HG02642 (cell line): ENCODE results near the gene PTBP3.
"Not testable (repeated sequence)": the region's sequence is repeated elsewhere in the genome, so short reads cannot be mapped to it uniquely, and the experiment has no call there.

Experiments used
- ATAC-seq: cut with Tn5 transposase; IDR thresholded peaks from one replicate; pipeline ENCODE4 v1.9.1; 2021; ENCODE audit warnings: mild to moderate bottlenecking; ENCODE audit not compliant: unreplicated experiment, poor library complexity

PTBP3 gene

GRCh38 chr9:112332977-112333638, at the start of gene PTBP3:
TSS of gene PTBP3 (minus strand) at chr9:112333619. CDS start at chr9:112297865, 35,754 bp downstream.
- peak; percentile 62 for ATAC-seq

DNA sequence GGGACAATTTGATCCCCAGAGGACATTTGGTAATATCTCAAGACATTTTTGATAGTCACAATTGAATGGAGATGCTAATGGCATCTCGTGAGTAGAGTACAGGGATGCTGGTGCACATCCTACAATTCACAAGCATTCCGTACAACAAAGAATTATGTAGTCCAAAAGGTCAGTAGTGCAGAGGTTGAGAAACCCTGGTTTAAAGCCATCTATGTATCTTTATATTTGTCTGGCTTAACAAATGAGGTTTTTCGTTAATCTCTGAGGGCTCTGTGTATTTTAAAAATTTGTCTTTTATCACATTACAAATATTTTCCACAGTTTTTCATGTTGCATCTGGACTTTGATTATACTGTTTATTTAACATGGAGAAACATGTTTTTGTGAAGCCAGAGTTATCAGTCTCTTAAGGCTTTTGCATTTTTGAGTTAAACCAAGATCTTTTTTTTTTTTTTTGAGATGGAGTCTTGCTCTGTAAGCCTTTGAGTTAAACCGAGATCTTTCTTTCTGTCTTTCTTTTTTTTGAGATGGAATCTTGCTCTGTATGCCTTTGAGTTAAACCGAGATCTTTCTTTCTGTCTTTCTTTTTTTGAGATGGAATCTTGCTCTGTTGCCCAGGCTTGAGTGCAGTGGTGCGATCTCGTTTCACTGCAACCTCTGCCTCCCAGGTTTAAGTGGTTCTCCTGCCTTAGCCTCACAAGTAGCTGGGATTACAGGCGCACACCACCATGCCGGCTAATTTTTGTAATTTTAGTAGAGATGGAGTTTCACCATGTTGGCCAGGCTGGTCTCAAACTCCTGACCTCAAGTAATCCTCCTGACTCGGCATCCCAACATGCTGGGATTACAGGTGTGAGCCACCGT, 49.3 kb upstream of the PTBP3 start:
- no peak for ATAC-seq

DNA sequence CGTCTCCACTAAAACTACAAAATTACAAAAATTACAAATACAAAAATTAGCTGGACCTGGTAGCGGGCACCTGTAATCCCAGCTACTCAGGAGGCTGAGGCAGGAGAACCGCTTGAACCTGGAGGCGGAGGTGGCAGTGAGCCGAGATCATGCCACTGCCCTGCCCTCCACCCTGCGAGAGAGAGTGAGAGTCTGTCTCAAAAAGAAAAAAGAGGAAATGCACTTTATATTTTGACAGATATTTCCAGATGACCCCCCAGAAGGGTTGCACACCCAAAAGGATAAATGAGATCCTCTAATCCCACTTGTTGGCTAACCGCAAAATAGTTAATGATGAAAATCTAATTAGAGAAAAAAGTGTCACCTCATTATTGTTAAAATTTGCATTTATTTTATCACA, 48.6 kb upstream of the PTBP3 start:
- no peak for ATAC-seq

DNA sequence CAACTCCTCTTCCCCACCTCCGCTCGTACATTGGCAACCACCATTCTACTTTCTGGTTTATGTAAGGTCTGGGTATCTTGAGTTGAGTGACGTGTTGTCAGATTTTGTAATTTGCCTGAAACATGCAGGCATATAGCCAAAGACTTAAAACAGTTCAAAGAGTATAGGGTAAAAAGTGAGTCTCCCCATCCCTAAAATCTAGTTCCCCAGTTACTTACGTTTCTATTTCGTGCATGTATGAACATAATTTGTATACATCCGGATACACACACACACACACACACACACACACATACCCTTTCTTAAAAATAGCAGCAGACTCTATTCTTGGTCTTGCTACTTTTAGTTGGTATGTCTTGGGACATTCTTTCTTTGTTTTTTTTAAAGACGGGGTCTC, 47.4 kb upstream of the PTBP3 start:
- ATAC-seq, result no peak

DNA sequence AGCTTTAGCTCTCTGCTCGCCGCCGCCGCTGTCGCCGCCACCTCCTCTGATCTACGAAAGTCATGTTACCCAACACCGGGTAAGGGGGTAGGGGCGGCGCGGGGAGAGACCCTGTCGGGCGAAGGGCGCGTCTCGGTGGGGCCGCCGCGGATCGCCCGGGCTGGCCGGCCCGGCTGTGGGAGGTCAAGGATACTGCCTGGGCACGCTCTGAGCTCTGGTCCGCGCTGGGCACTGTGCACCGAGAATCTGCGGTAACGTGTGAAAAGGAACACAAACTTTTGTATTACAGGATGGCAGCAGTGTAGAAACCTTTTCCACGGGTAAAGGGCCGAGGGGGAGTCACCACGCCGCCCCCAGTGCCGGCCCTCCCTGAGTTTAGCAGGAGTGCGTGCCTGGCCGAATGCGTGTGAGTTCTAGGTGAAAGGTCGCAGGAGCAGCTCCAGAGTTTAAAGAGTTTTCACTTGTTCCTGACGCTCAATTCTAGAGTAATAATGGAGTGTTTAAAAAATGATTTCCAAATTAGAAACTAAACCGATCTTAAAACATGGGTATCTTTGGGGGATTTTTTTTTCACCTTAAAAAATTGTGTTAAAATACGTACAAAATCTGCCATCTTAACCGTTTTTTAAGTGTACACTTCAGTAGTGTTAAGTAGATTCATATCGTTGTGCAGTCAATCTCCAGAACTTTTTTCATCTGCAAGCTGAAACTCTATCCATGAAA, 46.8 kb upstream of the PTBP3 start, which contains the start of gene HSDL2:
HSDL2 (plus strand) TSS at position 7 of the 723 bp plus-strand sequence; CDS start at position 63, 56 bp downstream.
- ATAC-seq, result peak; percentile 38

DNA sequence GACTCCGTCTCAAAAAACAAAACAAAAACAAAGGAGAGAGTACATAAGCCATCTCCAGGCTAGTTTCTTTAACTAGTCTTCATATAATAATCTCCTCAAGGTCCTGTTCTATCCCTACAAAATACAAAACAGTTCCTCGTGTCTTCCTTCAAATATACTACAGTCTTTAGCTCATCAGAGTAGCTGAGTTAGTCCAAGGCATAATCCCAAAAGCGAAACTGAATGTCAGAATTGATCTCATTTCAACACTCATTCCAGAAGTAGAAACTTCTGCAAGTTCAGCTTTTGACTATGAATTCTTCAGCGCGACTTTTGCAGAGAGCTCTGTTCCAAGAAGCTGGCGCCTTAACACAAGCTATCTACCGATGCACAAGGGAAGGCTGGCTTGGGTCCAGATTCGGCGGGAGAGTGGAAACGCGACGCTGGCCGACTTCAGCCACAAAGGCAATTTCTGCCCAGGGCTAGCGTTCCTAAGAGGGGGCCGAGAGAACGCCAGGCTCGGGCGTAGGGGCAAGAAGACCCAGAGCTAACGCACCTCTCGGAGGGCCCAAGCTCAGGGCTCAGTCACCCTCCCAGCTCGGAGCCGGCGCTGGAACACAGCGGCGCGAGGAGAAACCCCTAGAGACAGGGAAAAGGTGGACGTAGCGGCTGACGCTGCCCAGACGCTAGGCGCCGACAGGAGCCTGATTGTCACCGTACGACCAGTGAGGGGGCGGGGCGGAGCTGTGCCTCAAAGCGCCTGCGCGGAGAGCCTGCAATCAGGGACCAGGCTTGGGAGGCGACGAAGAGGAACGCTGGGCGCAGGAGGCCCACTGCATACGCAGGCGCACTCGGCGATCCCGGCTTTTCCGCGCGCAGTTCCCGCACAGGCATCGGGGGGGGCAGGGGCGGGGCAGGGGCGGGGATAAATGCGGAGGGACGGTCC, 46.0 kb upstream of the PTBP3 start:
- ATAC-seq, result peak; percentile 89

DNA sequence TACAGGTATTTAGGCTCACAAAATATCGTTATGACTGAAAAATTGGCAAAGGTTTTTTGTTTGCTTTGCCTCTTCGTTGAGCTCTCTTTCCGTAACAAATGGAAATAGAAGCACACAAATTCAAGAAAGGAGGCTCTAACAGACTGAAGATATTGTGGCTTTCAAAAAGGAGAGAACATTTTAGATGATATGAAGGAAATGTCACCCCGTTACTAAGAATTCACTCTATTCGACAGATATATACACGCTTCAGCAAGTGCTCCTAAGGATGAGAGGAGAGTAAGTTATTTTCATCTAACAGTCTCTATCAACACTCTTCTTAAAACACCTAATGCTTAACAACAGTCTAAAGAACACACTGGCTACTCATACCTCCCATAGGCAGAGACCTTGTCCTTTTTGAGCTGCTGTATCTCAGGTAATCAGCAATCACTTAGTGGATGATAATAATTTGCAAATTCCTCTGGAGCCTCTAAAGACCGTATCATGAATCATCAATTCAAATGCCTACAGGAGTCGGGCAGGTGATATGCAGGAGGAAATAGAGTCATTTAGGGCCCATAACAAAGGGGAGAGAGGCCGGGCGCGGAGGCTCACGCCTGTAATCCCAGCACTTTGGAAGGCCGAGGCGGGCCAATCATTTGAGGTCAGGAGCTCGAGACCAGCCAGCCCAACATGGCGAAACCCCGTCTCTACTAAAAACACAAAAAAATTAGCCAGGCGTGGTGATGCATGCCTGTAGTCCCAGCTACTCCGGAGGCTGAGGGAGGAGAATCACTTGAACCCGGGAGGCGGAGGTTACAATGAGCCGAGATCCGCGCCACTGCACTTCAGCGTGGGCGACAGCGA, 45.1 kb upstream of the PTBP3 start:
- peak; percentile 1 for ATAC-seq

GRCh38 chr9:112377684-112378327, 44.4 kb upstream of the PTBP3 start:
- ATAC-seq, result no peak

GRCh38 chr9:112377087-112377486, 43.7 kb upstream of the PTBP3 start:
- ATAC-seq, result no peak

GRCh38 chr9:112375361-112375760, 41.9 kb upstream of the PTBP3 start:
- ATAC-seq, result no peak

GRCh38 chr9:112374232-112374631, 40.8 kb upstream of the PTBP3 start:
- ATAC-seq, result not testable (repeated sequence)

- not testable (repeated sequence) for ATAC-seq
These were observed 40.2 kb upstream of the PTBP3 start for GRCh38 chr9:112373666-112374065.

DNA sequence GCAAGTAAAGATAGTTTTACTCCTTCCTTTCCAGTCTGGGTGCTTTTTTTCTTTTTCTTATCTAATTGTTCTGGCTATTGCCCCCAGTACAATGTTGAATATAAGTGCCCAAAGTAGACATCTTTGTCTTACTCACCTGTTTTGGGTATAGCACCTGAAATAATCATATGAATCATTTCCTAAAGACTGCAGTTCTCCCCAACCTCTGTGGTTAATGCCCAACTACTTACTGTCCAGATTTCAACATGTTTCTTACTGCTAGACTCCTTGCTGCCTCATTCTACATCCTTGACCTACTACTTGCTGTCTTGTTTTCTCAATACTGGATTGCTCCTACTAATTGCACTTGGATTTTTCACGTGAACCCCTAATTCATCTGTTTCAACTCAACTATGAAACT, 37.6 kb upstream of the PTBP3 start:
- no peak for ATAC-seq

DNA sequence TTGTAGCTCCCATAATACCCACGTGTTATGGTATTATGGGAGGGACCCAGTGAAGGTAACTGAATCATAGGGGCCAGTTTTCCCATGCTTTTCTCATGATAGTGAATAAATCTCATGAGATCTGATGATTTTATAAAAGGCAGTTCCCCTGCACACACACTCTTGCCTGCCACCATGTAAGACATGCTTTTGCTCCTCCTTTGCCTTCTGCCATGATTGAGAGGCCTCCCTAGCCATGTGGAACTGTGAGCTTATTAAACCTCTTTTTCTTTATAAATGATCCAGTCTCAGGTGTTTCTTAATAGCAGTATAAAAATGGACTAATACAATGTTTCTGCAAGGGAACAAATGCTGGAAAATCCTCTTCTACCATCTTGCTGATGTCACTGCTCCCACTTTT, 36.4 kb upstream of the PTBP3 start:
- no peak for ATAC-seq

- no peak for ATAC-seq
These were observed 34.0 kb upstream of the PTBP3 start for GRCh38 chr9:112367465-112367864.

- ATAC-seq, result no peak
These were observed 33.2 kb upstream of the PTBP3 start for GRCh38 chr9:112366591-112366990.

DNA sequence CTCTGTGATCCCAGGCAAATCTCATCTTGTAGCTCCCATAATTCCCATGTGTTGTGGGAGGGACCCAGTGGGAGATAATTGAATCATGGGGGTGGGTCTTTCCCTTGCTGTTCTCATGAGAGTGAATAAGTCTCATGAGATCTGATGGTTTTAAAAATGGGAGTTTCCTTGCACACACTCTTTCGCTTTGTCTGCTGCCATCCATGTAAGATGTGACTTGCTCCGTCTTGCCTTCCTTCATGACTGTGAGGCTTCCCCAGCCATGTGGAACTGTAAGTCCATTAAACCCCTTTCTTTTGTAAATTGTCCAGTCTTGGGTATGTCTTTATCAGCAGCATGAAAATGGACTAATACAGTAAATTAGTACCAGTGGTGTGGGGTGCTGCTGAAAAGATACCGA, 31.8 kb upstream of the PTBP3 start:
- ATAC-seq, result not testable (repeated sequence)

- ATAC-seq, result no peak
These were observed 31.3 kb upstream of the PTBP3 start for GRCh38 chr9:112364761-112365160.
